GM19328 (cell line): ENCODE results near the gene FBN3.

Experiments used
- ATAC-seq: cut with Tn5 transposase; IDR thresholded peaks from one replicate; pipeline ENCODE4 v1.9.1; 2021; ENCODE audit warnings: mild to moderate bottlenecking, moderate library complexity; ENCODE audit not compliant: unreplicated experiment

Gene FBN3

GRCh38 chr19:8094336-8094735 is 55.1 kb downstream of the FBN3 start:
- no peak for ATAC-seq

GRCh38 chr19:8093740-8094139 is 55.7 kb downstream of the FBN3 start:
- no peak for ATAC-seq

GRCh38 chr19:8090950-8091349 is 58.4 kb downstream of the FBN3 start:
- ATAC-seq, result no peak

- no peak for ATAC-seq
Observed at GRCh38 chr19:8089664-8090601, 59.5 kb downstream of the FBN3 start.

GRCh38 chr19:8088752-8089663 is 60.4 kb downstream of the FBN3 start:
- ATAC-seq, result no peak

GRCh38 chr19:8087876-8088275 is 61.5 kb downstream of the FBN3 start:
- ATAC-seq, result no peak

- ATAC-seq, result no peak
Observed at GRCh38 chr19:8086849-8087248, 62.5 kb downstream of the FBN3 start.

- ATAC-seq, result no peak
Observed at GRCh38 chr19:8085598-8086408, 63.6 kb downstream of the FBN3 start.

- ATAC-seq, result no peak
Observed at GRCh38 chr19:8084152-8084551, 65.2 kb downstream of the FBN3 start.

- no peak for ATAC-seq
Observed at GRCh38 chr19:8083141-8083540, 66.3 kb downstream of the FBN3 start.

GRCh38 chr19:8081569-8082550 is 67.5 kb downstream of the FBN3 start:
- no peak for ATAC-seq

GRCh38 chr19:8080832-8081231 is 68.6 kb downstream of the FBN3 start:
- no peak for ATAC-seq

- ATAC-seq, result no peak
Observed at GRCh38 chr19:8079988-8080387, 69.4 kb downstream of the FBN3 start.

- no peak for ATAC-seq
Observed at GRCh38 chr19:8075158-8076074, 74.0 kb downstream of the FBN3 start.

- no peak for ATAC-seq
Observed at GRCh38 chr19:8074501-8074900, 74.9 kb downstream of the FBN3 start.

- ATAC-seq, result no peak
Observed at GRCh38 chr19:8071912-8072311, 77.5 kb downstream of the FBN3 start.

GRCh38 chr19:8069096-8069973 is 80.1 kb downstream of the FBN3 start:
- no peak for ATAC-seq

GRCh38 chr19:8065875-8066261 is 83.5 kb downstream of the FBN3 start:
- no peak for ATAC-seq
